WTC11 (cell line): ENCODE results near the gene CIBAR2. TPM values are rescaled to one million over a fixed set of nuclear protein-coding genes. Genes with fewer than 3 reads are reported as not detected.
A peak's percentile ranks its signal among the peaks of the same experiment; 100 is the strongest.

Experiments used
- ATAC-seq: fragments of 200-7000 bp; cut with Tn5 transposase; 2 replicates; pipeline ENCODE4 v1.10.0; 2021; ENCODE audit warnings: mild to moderate bottlenecking, moderate library complexity
- CTCF ChIA-PET: fragments of 300-600 bp; sonication (Branson Sonifier 250); formaldehyde crosslinking; loops from one replicate; lab custom pipeline; 2021; ENCODE audit warnings: antibody characterized with exemption; lab: Charles Lee
- POLR2A ChIA-PET: fragments of 350-600 bp; sonication (Branson Sonifier 250); formaldehyde crosslinking; loops from one replicate; lab custom pipeline; 2021; ENCODE audit warnings: antibody characterized with exemption; lab: Charles Lee
- DNase-seq: peaks from one replicate; pipeline ENCODE4 v3.0.0; 2021; ENCODE audit warnings: low spot score
- H3K27ac Mint-ChIP-seq: 2 replicates; pipeline ENCODE4 v1.8.0; 2021; ENCODE audit warnings: mixed read lengths
- H3K27me3 Mint-ChIP-seq: 2 replicates; pipeline ENCODE4 v1.8.0; 2021; ENCODE audit warnings: low read depth, mild to moderate bottlenecking, moderate library complexity, mixed read lengths
- H3K36me3 Mint-ChIP-seq: 2 replicates; pipeline ENCODE4 v1.8.0; 2021; ENCODE audit warnings: mixed read lengths
- H3K4me1 Mint-ChIP-seq: 2 replicates; pipeline ENCODE4 v1.8.0; 2022; ENCODE audit warnings: mixed read lengths
- H3K4me3 Mint-ChIP-seq: 2 replicates; pipeline ENCODE4 v1.8.0; 2021; ENCODE audit warnings: mild to moderate bottlenecking, moderate library complexity, mixed read lengths
- H3K9me3 Mint-ChIP-seq: 2 replicates; pipeline ENCODE4 v1.8.0; 2021; ENCODE audit warnings: mixed read lengths
- ARID4B ChIP-seq: sonication (generic); formaldehyde crosslinking; IDR thresholded peaks from 2 replicates; pipeline ENCODE4 v1.8.0; 2023; ENCODE audit warnings: missing genetic modification reagents, mild to moderate bottlenecking, borderline replicate concordance
- ATF1 ChIP-seq: sonication (generic); formaldehyde crosslinking; IDR thresholded peaks from 2 replicates; pipeline ENCODE4 v1.8.1; 2023; ENCODE audit warnings: mild to moderate bottlenecking, moderate library complexity, missing genetic modification reagents
- ATF3 ChIP-seq: sonication (generic); formaldehyde crosslinking; conservative IDR thresholded peaks from 2 replicates; pipeline ENCODE4 v1.8.1; 2022; ENCODE audit warnings: mild to moderate bottlenecking, missing genetic modification reagents
- CBFB ChIP-seq: sonication (generic); formaldehyde crosslinking; IDR thresholded peaks from 2 replicates; pipeline ENCODE4 v1.8.1; 2022; ENCODE audit warnings: mild to moderate bottlenecking, low read depth, missing genetic modification reagents
- EMX1 ChIP-seq: fragments of 250-450 bp; sonication (Bioruptor Pico); IDR thresholded peaks from 2 replicates; pipeline ENCODE4 v1.8.0; 2021; ENCODE audit warnings: mild to moderate bottlenecking
- FOXJ3 ChIP-seq: sonication (generic); formaldehyde crosslinking; IDR thresholded peaks from 2 replicates; pipeline ENCODE4 v1.9.0; 2021; ENCODE audit warnings: missing genetic modification reagents, mild to moderate bottlenecking, borderline replicate concordance
- IRF2 ChIP-seq: sonication (generic); formaldehyde crosslinking; IDR thresholded peaks from 2 replicates; pipeline ENCODE4 v1.8.0; 2022; ENCODE audit warnings: low read depth, missing genetic modification reagents, borderline replicate concordance
- KAT7 ChIP-seq: sonication (generic); formaldehyde crosslinking; IDR thresholded peaks from 2 replicates; pipeline ENCODE4 v1.8.1; 2023; ENCODE audit warnings: missing genetic modification reagents, mild to moderate bottlenecking, borderline replicate concordance
- SMAD4 ChIP-seq: sonication (generic); formaldehyde crosslinking; IDR thresholded peaks from 2 replicates; pipeline ENCODE4 v1.8.0; 2022; ENCODE audit warnings: mild to moderate bottlenecking, missing genetic modification reagents
- TEAD4 ChIP-seq: sonication (generic); formaldehyde crosslinking; IDR thresholded peaks from 2 replicates; pipeline ENCODE4 v1.8.0; 2022; ENCODE audit warnings: mild to moderate bottlenecking, missing genetic modification reagents
- ZMAT4 ChIP-seq: fragments of 250-450 bp; sonication (Bioruptor Pico); IDR thresholded peaks from 2 replicates; pipeline ENCODE4 v1.9.0; 2021; ENCODE audit warnings: mild to moderate bottlenecking
- ZNF121 ChIP-seq: sonication (generic); formaldehyde crosslinking; IDR thresholded peaks from 2 replicates; pipeline ENCODE4 v1.8.0; 2023; ENCODE audit warnings: missing genetic modification reagents
- ZNF416 ChIP-seq: fragments of 250-450 bp; sonication (Bioruptor Pico); IDR thresholded peaks from 2 replicates; pipeline ENCODE4 v1.9.0; 2021; ENCODE audit warnings: mild to moderate bottlenecking, inconsistent platforms
- ZNF423 ChIP-seq: fragments of 250-450 bp; sonication (Bioruptor Pico); IDR thresholded peaks from 2 replicates; pipeline ENCODE4 v2.1.2; 2022; ENCODE audit warnings: mild to moderate bottlenecking, moderate library complexity
- total RNA-seq: library from RNA; stranded (reverse); gene quantifications from 3 replicates; pipeline ENCODE4 v1.2.3, GENCODE V29; 2021
- TF ChIP-seq, protein P1 (sequence below): sonication (generic); formaldehyde crosslinking; IDR thresholded peaks from 2 replicates; pipeline ENCODE4 v1.8.1; 2023; ENCODE audit warnings: mild to moderate bottlenecking, missing genetic modification reagents

Gene CIBAR2
- total RNA-seq, 1 experiment from 2014 or later = not detected

DNA sequence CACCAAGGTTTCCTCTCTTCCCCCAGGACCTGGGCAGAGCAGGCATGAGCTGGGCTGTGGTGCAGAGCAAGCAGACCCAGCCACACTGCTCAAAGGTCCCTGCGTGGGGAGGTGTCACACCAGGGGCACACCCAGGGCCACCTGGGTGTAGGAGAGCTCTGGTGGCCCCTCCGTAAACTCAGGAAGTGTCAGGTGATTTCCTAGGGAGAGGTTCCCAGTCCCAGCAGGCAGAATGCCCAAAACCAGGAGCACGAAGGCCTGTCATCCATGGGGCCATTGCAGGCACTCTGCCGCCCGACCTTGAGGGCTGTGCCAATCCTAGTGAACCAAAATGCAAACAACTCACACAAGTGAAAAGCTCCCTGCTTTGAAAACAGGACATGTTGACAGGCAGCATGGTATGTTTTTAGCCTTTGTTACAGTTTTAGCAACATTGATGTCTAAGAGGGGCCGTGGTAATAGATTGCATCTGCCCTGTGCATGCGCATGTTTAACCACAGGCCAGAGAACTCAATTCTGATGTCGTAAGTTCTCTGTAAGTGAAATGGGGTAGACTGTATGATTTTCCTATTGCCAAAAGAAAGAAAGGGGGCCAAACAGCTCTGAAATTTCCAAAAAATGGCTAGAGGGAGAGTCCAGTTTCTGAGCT is 21.3 kb downstream of the CIBAR2 start (continued):
- TF ChIP-seq ATF3 (CRISPR knock-in tag) = no peak
- TF ChIP-seq FOXJ3 = no peak
- TF ChIP-seq ZNF423 (CRISPR knock-in tag) = no peak

DNA sequence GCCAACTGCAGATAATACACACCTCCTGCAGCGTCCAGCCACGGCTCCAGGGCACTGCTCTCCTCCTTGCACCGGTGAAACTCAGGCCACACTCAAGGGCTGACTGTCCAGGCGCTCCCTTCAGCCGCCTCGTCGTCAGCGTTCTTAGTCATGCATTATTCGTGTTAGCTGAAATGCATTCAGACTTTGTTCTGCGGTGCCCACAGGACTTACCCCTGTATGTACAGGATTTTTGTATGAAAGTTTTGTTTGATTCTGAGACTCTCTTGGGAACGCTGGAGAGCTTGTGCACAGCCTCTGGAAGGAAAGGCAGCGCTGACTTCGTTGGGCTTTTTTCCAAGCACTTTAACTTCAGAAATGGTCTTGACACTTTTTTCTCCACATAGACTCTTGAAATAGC is 22.1 kb downstream of the CIBAR2 start:
- Mint-ChIP-seq H3K27ac (no peak overlapping the region), H3K9me3 (no peaks in the 10 kb centered on the region), H3K27me3 (peaks cover 17% of the 10 kb centered on the region), H3K36me3 (no peaks in the 10 kb centered on the region), H3K4me1 (peaks cover 19% of the 10 kb centered on the region), H3K4me3 (no peak overlapping the region)
- no peak for TF ChIP-seq ZNF416 (CRISPR knock-in tag)
- TF ChIP-seq TEAD4 (CRISPR knock-in tag) = no peak
- TF ChIP-seq, protein P1, sequence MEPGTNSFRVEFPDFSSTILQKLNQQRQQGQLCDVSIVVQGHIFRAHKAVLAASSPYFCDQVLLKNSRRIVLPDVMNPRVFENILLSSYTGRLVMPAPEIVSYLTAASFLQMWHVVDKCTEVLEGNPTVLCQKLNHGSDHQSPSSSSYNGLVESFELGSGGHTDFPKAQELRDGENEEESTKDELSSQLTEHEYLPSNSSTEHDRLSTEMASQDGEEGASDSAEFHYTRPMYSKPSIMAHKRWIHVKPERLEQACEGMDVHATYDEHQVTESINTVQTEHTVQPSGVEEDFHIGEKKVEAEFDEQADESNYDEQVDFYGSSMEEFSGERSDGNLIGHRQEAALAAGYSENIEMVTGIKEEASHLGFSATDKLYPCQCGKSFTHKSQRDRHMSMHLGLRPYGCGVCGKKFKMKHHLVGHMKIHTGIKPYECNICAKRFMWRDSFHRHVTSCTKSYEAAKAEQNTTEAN (CRISPR knock-in tag) = no peak
- TF ChIP-seq EMX1 (CRISPR knock-in tag) = no peak
- no peak for TF ChIP-seq SMAD4
- no peak for TF ChIP-seq FOXJ3
- TF ChIP-seq ATF1 (CRISPR knock-in tag) = no peak
- no peak for TF ChIP-seq IRF2 (CRISPR knock-in tag)
- no peak for TF ChIP-seq ZNF121 (CRISPR knock-in tag)
- ATAC-seq (no peak), DNase-seq (no peak)
- POLR2A ChIA-PET = no interaction called here
- CTCF ChIA-PET = interaction anchor here (0.9 kb wide), 1 partner anchor 13 kb away, joined by 3 read pairs; no protein-coding TSS in a partner anchor

DNA sequence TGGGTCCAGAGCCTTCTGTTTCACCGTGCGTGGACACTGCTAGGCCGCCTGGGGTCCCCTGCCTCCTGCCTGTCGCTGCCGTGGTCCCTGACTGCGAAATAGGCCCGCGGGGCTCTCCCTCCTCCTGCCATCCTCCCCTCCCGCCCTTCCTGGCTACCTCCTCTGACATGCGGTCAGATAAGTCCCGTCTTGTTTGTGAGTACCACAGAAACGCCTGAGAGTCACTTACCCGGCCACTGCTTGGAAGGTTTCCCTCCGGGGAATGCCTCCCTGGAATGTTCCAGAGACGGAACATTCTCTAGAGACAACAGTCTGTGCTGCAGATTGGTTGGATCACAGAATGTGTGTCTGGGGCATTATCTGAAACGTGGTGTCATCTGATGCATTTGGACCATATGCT is 22.7 kb downstream of the CIBAR2 start:
- Mint-ChIP-seq H3K36me3 (no peaks in the 10 kb centered on the region), H3K27ac (peak overlapping the region; percentile 72), H3K27me3 (peaks cover 23% of the 10 kb centered on the region), H3K4me3 (no peak overlapping the region), H3K4me1 (peaks cover 26% of the 10 kb centered on the region), H3K9me3 (no peaks in the 10 kb centered on the region)
- DNase-seq = no peak
- TF ChIP-seq CBFB (no peak), KAT7 (no peak), ATF1 (CRISPR knock-in tag) (no peak), EMX1 (CRISPR knock-in tag) (no peak), ARID4B (CRISPR knock-in tag) (no peak), ZMAT4 (no peak)
- ChIA-PET POLR2A (no interaction called here), CTCF (interaction anchor here (0.9 kb wide), 1 partner anchor 12 kb away, joined by 3 read pairs; no protein-coding TSS in a partner anchor)
- no peak for ATAC-seq
